ENCODE measurements around the gene ALAS1. TPM values are rescaled to one million over a fixed set of nuclear protein-coding genes. Genes with fewer than 3 reads are reported as not detected.

Gene ALAS1
- total RNA-seq (2016; rRNA removed; fragmentation: Illumina TruSeq; extraction: Trizol) (36.0 and 40.2 TPM in 2 replicates), polyA plus RNA-seq (2011; rRNA removed) (39.0 and 43.2 TPM in 2 replicates), polyA minus RNA-seq (2011; rRNA and poly(A)+ RNA removed; ENCODE audit: low replicate concordance) (49.6 and 54.7 TPM in 2 replicates), Bru-seq, nascent RNA (percentile 69 among the genes with signal in this experiment), BruChase-seq, experiment 1, labeled RNA remaining after a 6-hour chase (percentile 67 among the genes with signal in this experiment), BruChase-seq, experiment 2, labeled RNA remaining after a 2-hour chase (percentile 74 among the genes with signal in this experiment)
- total RNA-seq (2016; cell fraction: cytosol; rRNA removed; fragmentation: Illumina TruSeq; extraction: Trizol; ENCODE audit: low read depth), result 9.6 and 11.6 TPM in 2 replicates
- total RNA-seq (2016; cell fraction: insoluble cytoplasmic fraction; rRNA removed; fragmentation: Illumina TruSeq; extraction: Trizol), result 33.6 and 35.3 TPM in 2 replicates
- total RNA-seq (2016; cell fraction: membrane; rRNA removed; fragmentation: Illumina TruSeq; extraction: Trizol), result 14.0 and 14.5 TPM in 2 replicates
- 16.9 and 18.1 TPM in 2 replicates for total RNA-seq (2016; cell fraction: nucleus; rRNA removed; fragmentation: Illumina TruSeq; extraction: Trizol)
- 41.2 and 50.6 TPM in 2 replicates for polyA plus RNA-seq (2011; cell fraction: cytosol; rRNA removed)
- polyA plus RNA-seq (2011; cell fraction: nucleus; rRNA removed), result 30.0 and 30.9 TPM in 2 replicates
- 19.8 and 27.7 TPM in 2 replicates for polyA plus RNA-seq (2012)
- 3.9 and 4.3 TPM in 2 replicates for polyA plus RNA-seq (2016; cell fraction: cytosol; fragmentation: Illumina TruSeq; extraction: Trizol; ENCODE audit: low read depth)
- 27.6 and 42.4 TPM in 2 replicates for polyA plus RNA-seq (2016; cell fraction: insoluble cytoplasmic fraction; fragmentation: Illumina TruSeq; extraction: Trizol; ENCODE audit: low read depth)
- 6.8 and 7.1 TPM in 2 replicates for polyA plus RNA-seq (2016; cell fraction: membrane; fragmentation: Illumina TruSeq; extraction: Trizol; ENCODE audit: low read depth)
- 26.7 and 30.3 TPM in 2 replicates for polyA plus RNA-seq (2016; cell fraction: nucleus; fragmentation: Illumina TruSeq; extraction: Trizol; ENCODE audit: insufficient read depth, low read depth)
- 23.9 and 26.4 TPM in 2 replicates for polyA minus RNA-seq (2011; cell fraction: cytosol; rRNA and poly(A)+ RNA removed)
- 17.3 and 19.0 TPM in 2 replicates for polyA minus RNA-seq (2011; cell fraction: nucleus; rRNA and poly(A)+ RNA removed)
- long read RNA-seq, experiment 1, transcript ALAS1-204 (11 exons, 2,125 nt), result major isoform, 35 of 57 reads
- long read RNA-seq, experiment 1, transcript ALAS1-205 (12 exons, 2,356 nt), result minor isoform, 7 of 57 reads
- long read RNA-seq, experiment 1, partial matches to known transcripts, result 7 of 57 reads
- long read RNA-seq, experiment 1, other reads (novel, unspliced or antisense), result 6 of 57 reads
- long read RNA-seq, experiment 2, transcript ALAS1-204 (11 exons, 2,125 nt), result major isoform, 20 of 51 reads
- long read RNA-seq, experiment 2, transcript ALAS1-205 (12 exons, 2,356 nt), result minor isoform, 10 of 51 reads
- long read RNA-seq, experiment 2, partial matches to known transcripts, result 15 of 51 reads
- long read RNA-seq, experiment 2, other reads (novel, unspliced or antisense), result 5 of 51 reads

GRCh38 chr3:52197842-52198625 lies at the start of gene ALAS1:
Gene ALAS1 (plus strand): TSS chr3:52198160. CDS start chr3:52199242, 1,082 bp downstream.
- peak; percentile 49 for FAIRE-seq
- peaks cover 11% of the 10 kb centered on the region for H3K79me2 ChIP-seq (ENCODE audit: insufficient read depth, low read length)
- under 1% methylated on average over 16 of the region's 71 CpGs for WGBS (ENCODE audit: low lambda C conversion rate)
- in situ Hi-C loops (cut with HindIII; ENCODE audit: extremely low pct_ligation_motif_present, low pct_unique_long_range_greater_than_20kb) (no loop called here), intact Hi-C loops (cut with micrococcal nuclease; ENCODE audit: unreplicated experiment) (loop anchor here (1.0 kb wide), 2 partner anchors 12 to 21 kb away; no protein-coding TSS in a partner anchor)
- no peaks in the 10 kb centered on the region for H4K20me1 ChIP-seq (ENCODE audit: insufficient read depth, low read length)
- H3K36me3 ChIP-seq (replicated peaks in 1 of 2; ENCODE audit: control insufficient read depth in 1 of 2, insufficient read depth in 2 of 2, low read length in 2 of 2), result peaks cover 2 to 24% of the 10 kb centered on the region in 2 experiments
- H3K9me3 ChIP-seq (ENCODE audit: low read length), result no peaks in the 10 kb centered on the region
- ATAC-seq, result peak; percentile 91
- ChIA-PET POLR2A (interaction anchor here (0.8 to 4.3 kb wide), 6 partner anchors 9 to 43 kb away, joined by 3 to 24 read pairs (median 6); partner anchors contain the start of gene POC1A), CTCF (ENCODE audit: low intra/inter-chr PET ratio, low total read pairs) (no interaction called here)
- H3K4me2 ChIP-seq (ENCODE audit: low read depth, low read length), result peak within 1 kb of the TSS; percentile 90
- peaks cover 67% of the 10 kb centered on the region for H3K4me1 ChIP-seq (ENCODE audit: insufficient read depth, low read length)
- H3K9ac ChIP-seq (ENCODE audit: insufficient read depth, low read depth, low read length), result peak within 1 kb of the TSS; percentile 88
- H3K27ac ChIP-seq (ENCODE audit: extremely low read length, insufficient read depth, low read length), result peak within 1 kb of the TSS; percentile 57
- DNase-seq (ENCODE audit: low spot score), result peak; percentile 82
- H3K27me3 ChIP-seq (ENCODE audit: control insufficient read depth in 1 of 2, insufficient read depth in 2 of 2, low read length in 2 of 2), result 0 out of 5 replicates have a peak, but pooled peaks cover 0 to 5% of the 10 kb centered on the region in 2 experiments
- peak within 1 kb of the TSS; percentile 86 to 94 (median 90) for H3K4me3 ChIP-seq (replicated peaks in 1 of 3; ENCODE audit: insufficient read depth in 1 of 3, low read depth in 2 of 3, low read length in 3 of 3)
- H2AFZ ChIP-seq (ENCODE audit: low read length), result peak within 1 kb of the TSS; percentile 1
- TSS peak; percentile 73 for BruUV-seq (replicated peaks)
- TF ChIP-seq HIVEP1 (CRISPR knock-in tag; IDR thresholded peaks at IDR 0.05) (peak; percentile 95), ZNF296 (CRISPR knock-in tag; conservative IDR thresholded peaks at IDR 0.05) (no peak), ZBTB25 (CRISPR knock-in tag; IDR thresholded peaks at IDR 0.05) (peak; percentile 17; the same call in 1 of the 2 replicates), SRY (CRISPR knock-in tag; IDR thresholded peaks at IDR 0.05) (peak; percentile 87), TFE3 (CRISPR knock-in tag; IDR thresholded peaks at IDR 0.05) (peak; percentile 44; the same call in 1 of the 2 replicates), PRDM10 (CRISPR knock-in tag; IDR thresholded peaks at IDR 0.05; ENCODE audit: low read depth) (no peak; the same call in 1 of the 2 replicates), ZNF234 (CRISPR knock-in tag; conservative IDR thresholded peaks at IDR 0.05) (no peak), RXRA (CRISPR knock-in tag; IDR thresholded peaks at IDR 0.05) (peak; percentile 40; the same call in 1 of the 2 replicates), MIER2 (CRISPR knock-in tag; IDR thresholded peaks at IDR 0.05) (no peak), ZNF501 (CRISPR knock-in tag; IDR thresholded peaks at IDR 0.05) (peak; percentile 79)

Measured in HepG2 (cell line).